ENCODE results near the gene LHFPL6. TPM values are rescaled to one million over a fixed set of nuclear protein-coding genes. Genes with fewer than 3 reads are reported as not detected.

LHFPL6 gene
- total RNA-seq, 1 donor from 2014 or later: 63.7 TPM

DNA sequence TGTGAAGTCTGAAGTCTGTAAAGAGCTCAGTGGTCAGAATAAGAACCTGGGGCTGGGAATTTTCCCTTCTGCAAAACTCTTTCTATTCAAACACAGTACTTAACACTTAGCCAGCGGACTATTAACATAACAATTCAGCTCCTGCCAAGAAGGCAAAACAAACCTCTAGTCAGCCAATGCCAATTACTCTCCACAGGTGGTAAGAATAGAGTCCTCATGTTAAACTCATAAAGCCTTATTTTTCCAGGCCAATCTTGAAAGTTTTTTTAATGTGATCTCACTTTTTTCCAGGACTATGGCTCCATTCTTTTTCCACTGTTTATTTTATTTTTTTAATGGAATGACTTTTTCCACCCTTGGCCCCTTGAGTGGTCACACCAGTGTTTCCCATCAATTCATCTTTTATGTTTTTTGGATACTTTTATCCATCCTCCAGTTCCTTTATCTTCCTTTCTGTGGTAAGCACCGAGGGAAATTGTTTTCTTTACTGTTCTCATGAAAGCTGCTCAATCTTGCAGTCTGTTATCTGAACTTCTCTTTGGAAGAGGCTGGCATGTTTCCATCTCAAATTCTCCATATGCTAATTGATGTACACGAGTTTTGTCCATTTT lies 217.3 kb downstream of the LHFPL6 start:
- intact Hi-C loops (cut with DNase I): no loop called here
- DNase-seq (ENCODE audit: missing footprints): no peak
- peak; percentile 63 for ATAC-seq

DNA sequence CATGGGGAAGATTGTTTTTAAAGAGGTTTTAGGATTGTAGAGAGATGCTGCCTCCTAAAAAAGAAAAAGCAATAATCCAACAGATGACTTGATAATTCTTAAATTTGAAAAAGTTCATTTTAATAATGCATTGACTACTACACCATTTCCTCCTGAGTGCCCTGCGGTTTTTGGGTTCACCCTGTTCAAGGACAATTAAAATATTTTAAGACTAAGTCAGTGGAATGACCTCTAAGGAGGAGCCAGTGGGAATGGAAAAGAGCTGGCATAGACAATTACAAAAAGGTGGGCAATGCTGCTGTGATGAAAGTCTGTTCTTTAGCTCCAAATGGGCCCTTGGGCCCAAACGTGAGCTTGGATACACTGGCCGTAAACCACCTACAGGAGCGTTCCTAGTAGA lies 217.8 kb downstream of the LHFPL6 start:
- no peak for DNase-seq (ENCODE audit: missing footprints)
- intact Hi-C loops (cut with DNase I): no loop called here

DNA sequence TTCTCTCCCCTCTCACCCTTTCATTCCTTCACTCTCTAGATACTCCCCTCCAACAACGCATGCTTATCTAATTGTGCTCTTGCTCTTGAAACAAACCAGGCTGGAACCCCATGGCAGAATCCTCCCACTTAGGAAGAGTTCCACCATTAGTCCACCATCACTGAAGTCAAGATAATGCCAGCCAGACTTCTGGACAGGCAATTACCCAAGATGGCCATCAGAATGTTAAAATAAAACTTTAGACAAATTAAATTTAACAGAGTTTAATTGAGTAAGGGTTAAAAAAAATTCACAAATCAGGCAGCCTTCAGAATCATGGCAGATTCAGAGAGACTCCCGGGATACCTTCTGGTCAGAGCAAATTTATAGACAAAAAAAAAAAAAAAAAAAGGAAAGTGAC lies 221.5 kb downstream of the LHFPL6 start:
- DNase-seq (ENCODE audit: missing footprints) (no peak), ATAC-seq (no peak)

More for the DNA sequence above, 217.8 kb downstream of the LHFPL6 start:
- ATAC-seq: peak; percentile 11

DNA sequence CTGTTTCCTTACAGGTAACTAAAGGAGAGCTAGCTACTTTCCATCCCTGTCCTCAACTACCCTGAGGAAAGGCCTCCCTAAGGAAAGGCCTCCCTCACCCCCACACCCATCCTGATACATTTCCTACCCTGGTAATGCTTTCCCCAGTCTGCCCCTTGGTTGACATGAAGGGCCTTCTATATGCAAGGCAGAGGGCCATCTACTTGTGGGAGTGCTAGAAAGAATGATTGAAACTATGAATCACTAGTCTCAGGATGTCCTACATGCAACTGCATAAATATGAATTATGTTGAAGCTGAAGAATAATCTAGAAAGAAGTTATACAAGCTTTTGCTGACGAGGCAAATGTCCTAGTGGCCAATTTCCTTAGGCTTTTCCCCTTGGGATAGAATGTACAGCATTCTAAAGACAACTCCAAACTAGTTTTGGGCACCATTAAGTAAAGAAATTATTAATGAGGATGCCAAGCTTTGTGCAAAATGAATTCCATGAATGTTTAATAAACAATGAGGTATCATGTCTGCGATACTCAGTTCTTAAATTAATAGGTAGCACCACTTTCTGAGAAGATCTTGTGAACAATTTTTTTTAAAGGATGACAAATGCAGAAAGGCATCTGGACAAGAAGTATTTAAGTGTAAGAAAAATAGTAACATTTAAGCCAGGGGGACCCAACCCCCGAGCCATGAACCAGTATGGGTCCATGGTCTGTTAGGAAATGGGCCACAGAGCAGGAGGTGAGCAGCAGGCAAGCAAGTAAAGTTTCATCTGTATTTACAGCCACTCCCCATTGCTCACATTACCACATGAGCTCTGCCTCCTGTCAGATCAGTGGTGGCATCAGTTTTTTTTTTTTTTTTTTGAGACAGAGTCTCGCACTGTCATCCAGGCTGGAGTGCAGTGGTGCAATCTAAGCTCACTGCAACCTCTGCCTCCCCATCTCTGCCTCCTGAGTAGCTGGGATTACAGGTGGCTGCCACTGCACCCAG lies 223.0 kb downstream of the LHFPL6 start:
- ATAC-seq (no peak), DNase-seq (ENCODE audit: missing footprints) (no peak)
- intact Hi-C loops (cut with DNase I): no loop called here

More for the DNA sequence above, 221.5 kb downstream of the LHFPL6 start:
- intact Hi-C loops (cut with DNase I): no loop called here

DNA sequence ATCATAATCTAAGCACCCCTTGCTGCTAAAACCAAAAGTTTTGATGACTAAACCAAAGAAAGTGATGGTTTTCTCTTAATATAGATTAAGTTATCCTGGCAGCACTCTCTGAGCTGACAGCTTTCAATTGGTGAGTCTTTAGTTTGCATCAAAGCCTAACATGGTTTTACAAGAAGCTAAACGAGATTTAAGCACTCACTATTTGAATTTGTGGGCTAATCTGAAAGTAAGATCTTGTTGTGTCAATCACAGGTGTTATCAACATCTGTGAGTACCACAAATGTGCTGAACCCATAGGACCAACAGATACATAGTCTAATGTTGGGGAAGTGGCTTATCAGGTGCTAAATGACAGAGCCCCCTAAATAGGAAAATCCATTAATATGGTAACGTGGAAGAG lies 223.9 kb downstream of the LHFPL6 start:
- intact Hi-C loops (cut with DNase I): no loop called here
- no peak for ATAC-seq
- no peak for DNase-seq (ENCODE audit: missing footprints)

DNA sequence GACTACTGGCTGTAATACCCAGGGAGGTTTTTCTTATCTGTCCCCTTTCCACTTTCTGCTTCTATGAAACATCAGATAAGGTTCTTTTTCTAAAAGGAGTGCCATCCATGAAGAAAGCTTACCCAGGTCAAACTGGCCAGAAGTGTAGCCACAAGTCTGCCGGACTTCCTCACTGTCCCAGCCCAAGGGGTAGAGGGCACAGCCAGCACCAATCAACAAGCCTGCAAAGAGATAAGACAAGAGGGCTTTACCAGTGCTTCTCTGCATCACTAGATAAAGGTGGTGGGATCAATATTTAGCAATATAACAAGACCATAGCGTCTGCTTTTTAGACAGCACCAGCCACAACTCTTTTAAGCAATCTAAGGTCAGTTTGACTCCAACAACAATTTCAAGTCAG lies 224.7 kb downstream of the LHFPL6 start:
- no peak for ATAC-seq
- no peak for DNase-seq (ENCODE audit: missing footprints)
- intact Hi-C loops (cut with DNase I): no loop called here

DNA sequence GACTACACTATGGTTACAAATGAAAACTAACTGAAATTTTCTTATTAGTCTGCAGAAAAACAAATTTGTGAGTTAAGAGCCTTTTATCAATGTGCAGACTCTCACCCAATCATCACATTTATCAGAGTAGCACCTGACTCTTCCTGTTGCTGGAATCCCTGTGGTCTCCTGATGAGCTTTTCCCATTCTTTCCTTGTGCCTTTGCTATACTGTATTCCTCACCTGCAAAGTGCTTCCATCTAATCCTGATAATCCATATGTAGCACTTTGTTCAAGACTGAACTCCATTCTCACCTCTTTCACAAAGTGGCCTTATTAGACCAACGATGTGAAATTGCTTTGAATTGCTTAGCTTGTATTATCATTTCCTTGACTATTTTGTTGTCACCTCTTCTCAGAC lies 225.3 kb downstream of the LHFPL6 start:
- ATAC-seq (no peak), DNase-seq (ENCODE audit: missing footprints) (no peak)
- intact Hi-C loops (cut with DNase I): no loop called here

DNA sequence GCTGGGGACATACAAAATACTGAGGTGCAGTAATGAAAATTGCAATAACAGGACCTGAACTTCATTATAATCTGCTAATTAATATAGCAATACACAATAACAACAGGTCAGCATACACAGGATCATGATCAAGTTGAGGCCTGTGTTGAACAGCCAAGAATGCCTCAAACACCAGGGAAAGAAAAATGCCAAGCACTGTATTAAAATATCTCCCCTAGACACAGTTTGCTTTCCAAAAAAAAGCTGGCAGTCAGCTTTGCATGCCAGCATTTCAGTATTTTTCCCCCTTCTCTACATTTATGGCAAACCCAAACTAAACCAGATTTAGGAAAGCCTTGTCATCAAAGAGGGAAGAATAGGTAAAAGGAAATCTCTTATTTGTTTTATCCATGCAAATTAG lies 226.9 kb downstream of the LHFPL6 start:
- intact Hi-C loops (cut with DNase I): no loop called here
- no peak for ATAC-seq
- DNase-seq (ENCODE audit: missing footprints): no peak

DNA sequence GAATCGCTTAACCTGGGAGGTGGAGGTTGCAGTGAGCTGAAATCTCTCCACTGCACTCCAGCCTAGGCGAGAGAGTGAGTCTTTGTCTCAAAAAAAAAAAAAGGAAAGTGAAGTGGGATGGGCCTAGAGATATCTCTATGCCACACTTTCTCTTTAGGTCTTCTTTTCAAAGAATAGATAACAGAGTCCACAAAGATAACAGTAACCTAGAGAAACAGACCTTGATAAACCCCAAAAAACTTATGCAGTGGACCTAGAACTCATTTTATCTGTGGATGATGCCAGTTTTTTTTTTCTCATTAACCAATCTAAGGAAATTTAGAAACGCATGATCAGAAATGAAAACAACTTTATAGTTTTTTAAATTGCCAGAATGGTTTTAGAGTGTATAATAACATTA lies 227.4 kb downstream of the LHFPL6 start:
- DNase-seq (ENCODE audit: missing footprints): no peak
- no peak for ATAC-seq
- intact Hi-C loops (cut with DNase I): no loop called here

DNA sequence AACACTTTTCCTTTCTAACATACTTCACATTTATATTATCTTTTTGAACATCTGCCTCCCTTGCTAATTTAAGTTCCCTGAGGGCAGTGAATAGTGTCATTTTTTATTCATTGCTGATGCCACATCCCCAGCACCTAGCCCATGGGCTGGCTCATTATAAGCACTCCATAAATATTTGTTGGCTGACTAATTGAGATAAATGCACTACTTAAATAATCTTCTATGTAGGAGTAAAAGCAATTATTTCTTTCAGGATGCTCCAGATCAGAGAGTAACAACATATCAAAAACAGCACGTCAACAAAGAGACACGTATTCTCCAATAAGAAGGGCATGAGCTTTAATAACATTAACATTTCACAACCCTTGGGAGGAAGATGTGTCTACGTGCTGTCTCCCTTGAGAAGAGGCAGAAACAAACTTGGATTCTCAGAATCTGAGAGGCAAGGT lies 228.2 kb downstream of the LHFPL6 start:
- intact Hi-C loops (cut with DNase I): no loop called here
- no peak for DNase-seq (ENCODE audit: missing footprints)
- ATAC-seq: no peak

DNA sequence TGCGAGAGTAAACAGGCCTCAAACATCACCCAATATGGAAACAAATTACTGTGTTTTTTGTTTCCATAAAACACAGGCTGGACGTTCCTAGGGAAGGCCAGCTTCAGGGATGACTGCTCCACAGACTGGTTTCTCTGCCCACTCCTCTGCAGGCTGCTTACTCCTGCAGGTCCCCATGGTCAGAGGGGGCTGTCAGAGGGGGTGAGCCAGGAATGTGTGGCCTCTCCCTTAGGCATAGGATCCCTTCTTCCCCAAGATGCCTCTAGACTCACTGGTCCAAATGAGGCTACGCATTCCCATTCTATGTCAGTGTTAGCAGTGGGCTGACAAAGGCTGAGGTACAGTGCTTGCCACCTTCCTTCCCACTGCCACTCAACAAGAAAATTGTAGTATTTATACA lies 229.8 kb downstream of the LHFPL6 start:
- intact Hi-C loops (cut with DNase I): no loop called here
- no peak for DNase-seq (ENCODE audit: missing footprints)

DNA sequence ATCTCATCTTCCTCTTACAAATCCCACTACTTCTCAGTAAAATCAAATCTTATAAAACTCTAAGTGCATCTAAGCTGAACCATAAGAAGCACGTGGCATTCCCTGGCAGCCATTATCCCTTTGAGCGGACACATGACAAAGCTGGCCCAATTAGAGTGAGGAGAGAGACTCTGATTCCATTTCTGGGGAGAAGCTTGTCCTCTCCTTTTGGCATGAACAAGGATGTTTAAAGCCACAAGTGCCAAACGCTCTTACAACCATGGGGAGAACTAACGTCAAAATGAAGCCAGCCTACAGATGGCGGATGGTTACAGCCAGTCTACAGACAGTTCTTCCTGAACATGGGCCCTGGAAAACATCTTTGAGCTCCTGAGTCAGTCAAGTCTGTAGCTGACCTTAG lies 231.3 kb downstream of the LHFPL6 start:
- no peak for DNase-seq (ENCODE audit: missing footprints)
- intact Hi-C loops (cut with DNase I): no loop called here
- ATAC-seq: no peak

More for the DNA sequence above, 229.8 kb downstream of the LHFPL6 start:
- no peak for ATAC-seq

DNA sequence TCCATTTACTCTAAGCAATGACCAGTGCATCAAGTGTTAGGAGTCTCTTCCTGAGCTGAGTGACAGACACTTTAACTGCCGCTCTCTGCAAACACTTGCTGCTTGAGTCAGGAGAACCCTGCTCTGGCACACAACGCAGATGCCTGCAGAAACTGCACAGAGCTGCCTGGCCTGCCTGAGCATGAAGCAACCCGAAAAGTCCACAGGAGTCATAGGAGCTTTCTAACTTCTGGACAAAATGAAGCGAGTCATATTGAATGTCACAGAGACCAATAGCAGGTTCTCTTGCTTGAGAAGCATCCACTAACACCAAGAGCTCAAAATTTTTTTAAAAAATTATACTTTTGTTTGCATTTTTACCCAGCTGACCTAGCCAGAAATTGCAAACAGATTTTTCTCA lies 232.4 kb downstream of the LHFPL6 start:
- intact Hi-C loops (cut with DNase I): no loop called here
- DNase-seq (ENCODE audit: missing footprints) (no peak), ATAC-seq (peak; percentile 78)

DNA sequence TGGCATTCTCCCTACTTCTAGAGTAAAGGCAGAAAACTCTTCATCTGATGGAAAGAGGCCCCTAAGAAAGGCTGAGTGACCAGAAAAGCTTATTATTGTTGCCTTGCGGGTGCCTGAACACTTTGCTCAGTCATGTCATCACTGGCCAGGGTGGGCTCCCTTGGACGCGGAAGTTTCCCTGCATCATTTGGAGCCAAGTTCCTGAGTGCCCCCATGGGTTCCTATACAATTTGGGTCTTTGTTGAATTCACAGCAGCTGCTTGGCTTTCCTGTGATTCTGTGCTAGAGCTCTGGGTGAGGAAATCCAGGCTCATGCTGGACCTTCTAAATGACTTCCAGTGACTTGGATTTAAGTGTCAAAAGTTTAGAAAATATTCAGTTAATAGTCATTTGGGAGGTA lies 232.9 kb downstream of the LHFPL6 start:
- DNase-seq (ENCODE audit: missing footprints) (no peak), ATAC-seq (no peak)
- intact Hi-C loops (cut with DNase I): no loop called here

DNA sequence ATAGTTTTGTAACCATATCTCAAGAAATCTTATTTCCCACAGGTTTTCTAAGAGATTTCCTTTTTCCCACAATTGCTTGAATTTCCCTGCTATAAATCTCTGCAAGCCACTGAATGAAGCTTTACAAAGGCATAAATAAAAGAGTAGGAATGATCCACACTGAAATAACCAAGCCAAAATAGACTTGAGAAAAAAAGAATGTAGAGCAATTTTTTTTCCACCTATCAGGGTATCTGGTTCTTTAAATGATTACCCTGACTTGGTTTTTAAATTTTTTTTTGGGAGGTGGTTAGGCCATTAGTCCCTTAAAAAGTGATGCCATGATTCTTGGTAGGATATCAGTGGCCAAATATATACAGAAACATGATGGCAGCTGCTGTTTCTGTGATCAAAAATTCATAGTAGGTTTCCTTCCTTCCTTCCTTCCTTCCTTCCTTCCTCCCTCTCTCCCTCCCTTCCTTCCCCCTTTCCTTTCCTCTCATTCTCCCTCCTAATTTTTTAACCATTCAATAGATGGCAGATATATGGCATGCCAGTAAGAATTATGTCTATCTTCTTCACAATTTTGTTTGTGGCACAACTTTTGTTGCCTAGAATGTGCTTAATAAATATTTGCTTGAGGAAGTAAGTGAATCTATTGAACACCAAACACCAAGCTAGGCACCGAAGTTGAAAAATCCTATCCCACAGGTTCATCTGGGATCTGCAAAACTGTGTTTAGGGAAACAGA lies 233.7 kb downstream of the LHFPL6 start:
- DNase-seq (ENCODE audit: missing footprints) (no peak), ATAC-seq (no peak)
- intact Hi-C loops (cut with DNase I): no loop called here

DNA sequence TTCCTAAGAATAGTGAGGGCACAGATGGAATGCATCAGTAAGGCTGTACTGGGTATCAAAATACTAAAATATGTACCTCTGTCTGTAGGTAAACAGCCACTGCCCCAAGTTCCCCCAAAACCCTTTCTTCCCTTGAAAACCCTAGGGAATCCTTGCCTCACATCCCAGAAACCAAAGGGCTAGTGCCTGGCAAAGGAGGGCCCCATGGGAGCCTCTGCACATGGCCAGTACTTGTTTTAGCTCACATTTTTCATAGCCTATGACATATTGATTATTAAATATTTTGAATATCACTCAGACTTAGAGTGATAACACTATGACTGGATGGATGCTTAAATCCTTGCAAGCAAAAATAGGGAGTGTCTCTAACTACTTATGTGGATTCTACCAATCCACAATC lies 237.1 kb downstream of the LHFPL6 start:
- intact Hi-C loops (cut with DNase I): no loop called here
- no peak for DNase-seq (ENCODE audit: missing footprints)
- no peak for ATAC-seq

DNA sequence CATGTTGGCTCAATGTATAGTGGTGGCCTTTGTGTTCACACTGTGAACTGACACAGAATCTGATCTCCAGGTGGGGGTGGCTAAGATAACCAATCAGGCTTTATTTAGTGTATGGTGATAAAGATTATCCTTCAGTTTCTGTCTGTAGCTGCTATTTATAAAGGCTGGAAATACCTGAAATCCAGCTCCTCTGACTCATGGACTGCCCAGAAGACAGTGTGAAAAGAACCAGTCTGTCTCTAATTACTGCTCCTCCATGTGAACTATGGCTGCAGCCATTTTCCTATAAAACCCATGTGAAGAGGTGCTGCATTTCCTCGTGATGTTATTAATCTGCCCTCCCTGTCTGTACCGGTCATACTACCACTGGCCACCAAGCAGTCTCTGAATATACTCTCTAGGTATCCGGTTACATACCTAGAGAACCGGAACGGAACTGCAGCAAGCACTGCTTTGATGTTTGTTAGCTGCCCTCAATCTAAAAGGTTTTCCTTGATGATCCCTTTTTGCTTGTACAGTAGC lies 238.0 kb downstream of the LHFPL6 start:
- ATAC-seq (peak; percentile 29), DNase-seq (ENCODE audit: missing footprints) (no peak)
- intact Hi-C loops (cut with DNase I): no loop called here

DNA sequence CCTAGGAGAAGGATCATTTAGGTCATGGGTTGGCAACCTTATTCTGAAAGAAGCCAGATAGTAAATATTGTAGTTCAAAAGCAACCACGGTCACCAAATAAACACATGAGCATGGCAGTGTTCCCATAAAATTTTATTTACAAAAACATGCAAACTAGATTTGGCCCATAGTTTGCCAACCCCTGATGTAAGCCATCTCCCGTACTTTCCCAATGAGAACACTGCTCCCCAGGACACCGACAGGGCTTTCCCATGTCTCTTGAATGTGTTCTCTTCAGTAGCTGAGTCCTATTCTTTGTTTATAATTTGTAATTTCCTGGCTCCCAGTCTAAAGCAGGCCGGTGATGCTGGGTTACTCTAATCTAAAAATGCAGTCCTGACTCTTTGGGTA lies 239.6 kb downstream of the LHFPL6 start:
- intact Hi-C loops (cut with DNase I): no loop called here
- ATAC-seq: peak; percentile 39
- no peak for DNase-seq (ENCODE audit: missing footprints)

DNA sequence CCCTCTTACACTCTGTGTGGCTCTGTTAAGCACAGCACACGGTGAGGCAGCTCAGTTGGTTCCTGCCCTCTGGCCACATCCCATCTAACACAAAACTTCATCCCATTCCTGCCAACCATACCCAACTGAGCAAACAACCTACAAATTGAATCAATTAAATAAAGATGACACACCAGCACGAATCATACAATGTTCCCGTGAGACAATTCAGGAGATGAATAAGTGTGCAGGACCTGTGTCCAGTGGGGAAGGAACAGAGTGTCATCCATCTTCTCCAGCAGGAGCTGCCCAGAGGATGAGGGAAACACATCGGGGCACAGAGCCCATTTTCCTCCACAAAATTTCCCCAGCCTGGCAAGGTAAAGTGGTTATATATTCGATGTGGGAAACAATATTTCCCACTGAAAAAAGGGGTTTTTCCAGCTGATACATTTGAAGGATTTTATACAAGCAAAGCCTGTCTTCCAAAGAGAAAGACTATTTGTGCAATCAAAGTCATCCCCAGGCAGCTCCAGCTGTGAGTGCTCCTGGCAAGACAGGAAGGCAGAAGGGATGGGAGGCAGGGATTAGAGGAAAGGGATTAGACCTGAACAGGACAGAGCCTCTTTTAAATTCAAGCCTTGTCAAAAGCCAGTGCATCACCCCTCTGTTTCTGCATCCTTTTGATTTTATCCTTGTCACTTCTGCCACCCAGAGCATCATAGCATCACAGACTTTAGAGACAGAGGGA lies 240.2 kb downstream of the LHFPL6 start:
- intact Hi-C loops (cut with DNase I): no loop called here
- DNase-seq (ENCODE audit: missing footprints) (no peak), ATAC-seq (peak; percentile 55)

Data from Right ventricle myocardium inferior (tissue), 1 donor.